Ovary (tissue), 9 donors: ENCODE results near the gene DOCK1. TPM values are rescaled to one million over a fixed set of nuclear protein-coding genes. Genes with fewer than 3 reads are reported as not detected.

ENCODE experiments used
- DNase-seq, 5 donors: peaks; one replicate each; pipeline ENCODE4 v3.0.0-alpha.2; 2019 to 2020
- H3K27ac ChIP-seq, 2 donors: fragments of 200-600 bp; one replicate each; pipeline versions ENCODE4 v1.5.1 to v1.8.0; 2019 to 2022
- H3K27me3 ChIP-seq: fragments of 200-600 bp; one replicate; pipeline ENCODE4 v1.8.0; 2022
- H3K36me3 ChIP-seq: fragments of 200-600 bp; sonication (generic); one replicate; pipeline ENCODE4 v1.5.1; 2019
- H3K4me1 ChIP-seq: one replicate; pipeline ENCODE4 v1.8.1; 2013; ENCODE audit warnings: mild to moderate bottlenecking, moderate library complexity; ENCODE audit not compliant: insufficient read depth
- H3K4me3 ChIP-seq: fragments of 200-600 bp; sonication (generic); one replicate; pipeline ENCODE4 v1.5.1; 2017
- H3K9me3 ChIP-seq, 2 donors: fragments of 200-600 bp in 1 of 2; sonication (generic) in 1 of 2; one replicate each; pipeline versions ENCODE4 v1.5.1 to v1.8.1; 2013 to 2019; ENCODE audit warnings: mild to moderate bottlenecking in 1 of 2, moderate library complexity in 1 of 2
- EP300 ChIP-seq: sonication (generic); formaldehyde crosslinking; IDR thresholded peaks from one replicate; pipeline ENCODE4 v1.6.1; 2017; ENCODE audit warnings: antibody characterized with exemption
- POLR2A ChIP-seq: fragments of 450-650 bp; IDR thresholded peaks from one replicate; pipeline ENCODE4 v1.6.1; 2017; ENCODE audit warnings: antibody characterized with exemption, mild to moderate bottlenecking, moderate library complexity
- WGBS, 3 donors: extraction: QIAGEN DNeasy Blood & Tissue Kit in 1 of 3; methylation state at CpG; one replicate each; pipeline versions ENCODE4 v1.1.5 to v1.1.7; 2013 to 2017; 5-methylcytosine and 5-hydroxymethylcytosine counted together
- intact Hi-C, 4 donors: fragments of 100-400 bp; cut with DNase I; formaldehyde crosslinking; loops; one replicate each; pipeline versions ENCODE4 v1.11.0 to v1.15.1; 2022 to 2023
- polyA plus RNA-seq, 2 donors: library from polyadenylated mRNA; stranded (reverse); fragments of 200-250 nt in 1 of 2; fragments of 350-450 nt in 1 of 2; fragmentation: Illumina TruSeq in 1 of 2; extraction: RNeasy Lipid Tissue Mini Kit (QIAGEN cat#74804) in 1 of 2; gene quantifications; one replicate each; pipeline ENCODE4 v1.2.3, GENCODE V29; 2013 to 2014
- total RNA-seq, 7 donors: library from RNA; depleted of rRNA in 2 of 7; stranded (reverse); fragments of >200 nt in 2 of 7; fragmentation: NEBNext Ultra II Directional in 3 of 7; extraction: Animal tissue kit (Norgen Biotek cat#: 25700) in 3 of 7; gene quantifications; one replicate each; pipeline versions ENCODE4 v1.1.0 to v1.2.4, GENCODE V29; 2016 to 2023
- TF ChIP-seq, protein P1 (sequence below), 3 donors: fragments of 450-650 bp in 2 of 3; fragments of 200-600 bp in 1 of 3; IDR thresholded peaks; one replicate each; pipeline versions ENCODE4 v1.5.1 to v1.8.0; 2016 to 2022; ENCODE audit warnings: antibody characterized with exemption in 3 of 3, mild to moderate bottlenecking in 1 of 3
- donor health status: DM: no; HTN: no; CAD: no; lungs with moderate emphysema.
- donor health status: DM: no; HTN: no; CAD: no.
- donor health status: Bipolar disorder and iron deficiency.
- donor health status: DM: yes; HTN: yes; CAD: no.
- donor health status: DM: no; HTN: no; CAD: no.
- donor health status: DM: yes; HTN: yes; CAD: no.

Gene DOCK1
- total and polyA plus RNA-seq, 9 donors = 24.7 to 68.3 (median 51.1) TPM

DNA sequence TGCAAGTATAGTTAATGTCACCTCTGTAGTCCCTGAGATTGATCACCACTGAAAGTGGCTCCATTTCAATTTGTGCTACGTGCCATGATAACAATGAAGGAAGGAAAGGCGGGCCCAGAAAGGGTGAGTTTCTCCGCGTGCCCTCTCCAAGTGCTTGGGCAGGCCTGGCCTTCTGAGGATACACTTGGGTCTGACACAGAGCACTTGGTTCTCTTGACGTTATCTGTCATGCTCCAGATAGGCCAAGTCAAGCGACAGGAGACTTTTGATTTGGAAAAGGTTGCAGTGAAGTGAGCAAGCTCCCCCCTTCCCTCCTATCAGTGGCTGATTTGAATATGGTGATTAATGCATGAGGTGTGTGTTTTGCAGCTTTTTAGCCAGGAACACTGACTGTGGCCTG lies 452.0 kb downstream of the DOCK1 start:
- 93 to 97% (median 94%) methylated on average over 6 of the region's 6 CpGs for WGBS, 3 donors
- Histone ChIP-seq H3K9me3 (no peaks in the 10 kb centered on the region), H3K27me3 (no peaks in the 10 kb centered on the region), H3K4me1 (no peaks in the 10 kb centered on the region), H3K27ac (no peak overlapping the region), H3K36me3 (no peaks in the 10 kb centered on the region), H3K4me3 (no peak overlapping the region)
- DNase-seq = no peak
- intact Hi-C loops = no loop called here
- TF ChIP-seq EP300 (no peak), POLR2A (no peak)
- TF ChIP-seq, protein P1, sequence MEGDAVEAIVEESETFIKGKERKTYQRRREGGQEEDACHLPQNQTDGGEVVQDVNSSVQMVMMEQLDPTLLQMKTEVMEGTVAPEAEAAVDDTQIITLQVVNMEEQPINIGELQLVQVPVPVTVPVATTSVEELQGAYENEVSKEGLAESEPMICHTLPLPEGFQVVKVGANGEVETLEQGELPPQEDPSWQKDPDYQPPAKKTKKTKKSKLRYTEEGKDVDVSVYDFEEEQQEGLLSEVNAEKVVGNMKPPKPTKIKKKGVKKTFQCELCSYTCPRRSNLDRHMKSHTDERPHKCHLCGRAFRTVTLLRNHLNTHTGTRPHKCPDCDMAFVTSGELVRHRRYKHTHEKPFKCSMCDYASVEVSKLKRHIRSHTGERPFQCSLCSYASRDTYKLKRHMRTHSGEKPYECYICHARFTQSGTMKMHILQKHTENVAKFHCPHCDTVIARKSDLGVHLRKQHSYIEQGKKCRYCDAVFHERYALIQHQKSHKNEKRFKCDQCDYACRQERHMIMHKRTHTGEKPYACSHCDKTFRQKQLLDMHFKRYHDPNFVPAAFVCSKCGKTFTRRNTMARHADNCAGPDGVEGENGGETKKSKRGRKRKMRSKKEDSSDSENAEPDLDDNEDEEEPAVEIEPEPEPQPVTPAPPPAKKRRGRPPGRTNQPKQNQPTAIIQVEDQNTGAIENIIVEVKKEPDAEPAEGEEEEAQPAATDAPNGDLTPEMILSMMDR (IDR thresholded peaks at IDR 0.05) = no peak

DNA sequence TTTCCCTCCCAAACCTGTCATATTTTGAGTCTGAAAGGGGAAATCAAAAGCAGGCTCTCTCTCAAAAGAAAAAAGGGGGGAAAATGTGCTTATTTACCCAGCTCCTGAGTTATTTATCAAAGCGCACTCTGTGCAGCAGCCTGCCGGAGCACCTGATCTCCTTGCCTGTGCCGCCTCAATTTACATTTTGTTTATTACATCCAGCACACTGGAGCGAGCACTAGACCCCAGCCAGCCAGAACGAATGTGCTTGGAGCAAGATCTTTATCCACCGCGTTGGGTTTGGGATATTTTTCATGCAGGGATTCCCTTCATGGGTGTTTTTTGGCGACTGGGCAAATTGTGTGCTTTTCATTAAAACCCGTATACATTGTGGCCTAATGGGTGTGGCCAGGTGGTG lies 453.1 kb downstream of the DOCK1 start:
- Histone ChIP-seq H3K36me3 (no peaks in the 10 kb centered on the region), H3K27me3 (no peaks in the 10 kb centered on the region), H3K27ac (no peak overlapping the region), H3K4me1 (no peaks in the 10 kb centered on the region), H3K9me3 (no peaks in the 10 kb centered on the region), H3K4me3 (no peak overlapping the region)
- intact Hi-C loops = no loop called here
- no peak for DNase-seq
- 90 to 95% (median 90%) methylated on average over 9 of the region's 9 CpGs for WGBS, 3 donors
- no peak for TF ChIP-seq EP300
- TF ChIP-seq POLR2A = no peak
- TF ChIP-seq, protein P1 (IDR thresholded peaks at IDR 0.05) = no peak

DNA sequence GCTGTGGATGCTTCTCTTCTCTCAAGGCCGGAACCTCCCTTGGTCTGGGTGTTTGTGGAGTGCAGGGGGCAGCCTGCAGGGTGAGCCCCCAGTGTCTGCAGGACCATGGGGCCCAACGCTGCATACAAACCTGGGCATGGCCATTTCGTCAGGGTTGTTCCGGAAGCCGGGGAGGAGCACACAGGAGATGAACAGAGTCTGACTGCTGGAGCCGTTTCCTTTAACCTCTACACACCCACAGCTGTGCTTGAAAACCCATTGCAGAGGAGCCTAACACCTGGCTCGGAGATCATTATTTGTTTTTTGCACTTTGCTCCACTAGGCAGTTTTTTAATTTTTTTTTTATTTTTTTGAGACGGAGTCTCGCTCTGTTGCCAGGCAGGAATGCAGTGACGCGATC lies 458.8 kb downstream of the DOCK1 start:
- intact Hi-C loops = no loop called here
- Histone ChIP-seq H3K36me3 (no peaks in the 10 kb centered on the region), H3K9me3 (no peaks in the 10 kb centered on the region), H3K27me3 (no peaks in the 10 kb centered on the region), H3K27ac (no peak overlapping the region), H3K4me1 (peaks cover 1% of the 10 kb centered on the region), H3K4me3 (no peak overlapping the region)
- 56 to 82% (median 68%) methylated on average over 11 of the region's 11 CpGs for WGBS, 3 donors
- TF ChIP-seq EP300 (no peak), POLR2A (no peak)
- TF ChIP-seq, protein P1 (IDR thresholded peaks at IDR 0.05) = no peak
- DNase-seq = no peak

DNA sequence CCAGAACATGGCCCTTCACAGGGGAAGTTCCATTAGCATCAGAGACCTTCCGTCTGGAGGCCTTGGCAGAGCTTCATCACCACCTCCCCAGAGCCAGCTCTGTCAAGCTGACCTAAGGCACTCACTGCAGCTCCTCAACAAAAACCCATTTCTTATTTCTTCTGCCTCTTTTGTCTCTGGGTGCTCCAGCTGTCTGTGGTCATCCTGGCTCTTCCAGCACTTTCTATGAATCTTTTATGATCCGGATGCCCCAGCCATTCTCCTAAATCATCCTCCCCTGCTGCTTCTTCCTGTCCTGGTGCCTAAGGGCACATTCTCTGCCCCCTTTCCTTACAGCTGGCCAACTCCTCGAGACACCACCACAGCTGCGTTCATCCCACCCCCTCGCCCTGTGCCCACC lies 462.9 kb downstream of the DOCK1 start:
- intact Hi-C loops = no loop called here
- H3K4me3 ChIP-seq = no peak overlapping the region
- no peaks in the 10 kb centered on the region for H3K9me3 ChIP-seq
- no peaks in the 10 kb centered on the region for H3K36me3 ChIP-seq
- peaks cover 1% of the 10 kb centered on the region for H3K4me1 ChIP-seq
- no peaks in the 10 kb centered on the region for H3K27me3 ChIP-seq
- TF ChIP-seq, protein P1 (IDR thresholded peaks at IDR 0.05) = no peak
- no peak for TF ChIP-seq POLR2A
- TF ChIP-seq EP300 = no peak
- H3K27ac ChIP-seq = no peak overlapping the region
- no peak for DNase-seq
- 86 to 91% (median 88%) methylated on average over 5 of the region's 5 CpGs for WGBS, 3 donors

DNA sequence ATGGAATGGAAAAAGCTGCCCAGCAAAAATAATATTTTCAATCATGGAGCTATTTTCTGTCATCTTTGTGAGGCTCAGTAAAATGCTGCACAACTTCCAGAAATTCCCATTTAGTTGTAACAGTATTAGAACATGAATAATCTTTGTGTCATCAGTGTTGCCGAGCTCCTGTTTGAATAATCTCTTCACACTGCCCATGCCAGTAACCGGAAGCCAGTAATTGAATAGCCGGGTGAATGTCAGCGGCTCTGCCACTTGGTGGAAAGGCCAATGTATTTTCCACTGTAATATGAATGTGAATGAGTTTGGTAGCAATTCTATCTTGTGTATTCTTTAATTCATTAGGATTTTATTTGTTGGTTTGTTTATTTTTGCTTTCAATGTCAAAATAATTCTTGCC lies 463.7 kb downstream of the DOCK1 start:
- Histone ChIP-seq H3K36me3 (no peaks in the 10 kb centered on the region), H3K9me3 (no peaks in the 10 kb centered on the region), H3K4me1 (peaks cover 1% of the 10 kb centered on the region), H3K27me3 (no peaks in the 10 kb centered on the region), H3K4me3 (no peak overlapping the region), H3K27ac (no peak overlapping the region)
- intact Hi-C loops = no loop called here
- 94 to 97% (median 95%) methylated on average over 4 of the region's 4 CpGs for WGBS, 3 donors
- DNase-seq = no peak
- no peak for TF ChIP-seq EP300
- TF ChIP-seq, protein P1 (IDR thresholded peaks at IDR 0.05) = no peak
- no peak for TF ChIP-seq POLR2A
